Type B pancreatic cell (in vitro differentiated cells): ENCODE measurements around the gene ZP3. TPM values are rescaled to one million over a fixed set of nuclear protein-coding genes. Genes with fewer than 3 reads are reported as not detected.
"Not testable (repeated sequence)": the region's sequence is repeated elsewhere in the genome, so short reads cannot be mapped to it uniquely, and the experiment has no call there.

Experiments used
- DNase-seq: peaks from one replicate; pipeline ENCODE4 v3.0.0; 2021; ENCODE audit warnings: mixed read lengths; ENCODE audit not compliant: unreplicated experiment; ENCODE audit errors: extremely low spot score
- H3K27ac Mint-ChIP-seq: 2 replicates; pipeline ENCODE4 v1.8.0; 2021; ENCODE audit warnings: mild to moderate bottlenecking, mixed read lengths
- H3K27me3 Mint-ChIP-seq: 2 replicates; pipeline ENCODE4 v1.8.0; 2021; ENCODE audit warnings: mixed read lengths
- H3K36me3 Mint-ChIP-seq: 2 replicates; pipeline ENCODE4 v1.8.0; 2021; ENCODE audit warnings: mixed read lengths
- H3K4me1 Mint-ChIP-seq: one replicate; pipeline ENCODE4 v1.8.0; 2021; ENCODE audit warnings: mixed read lengths; ENCODE audit not compliant: unreplicated experiment
- H3K4me3 Mint-ChIP-seq: 2 replicates; pipeline ENCODE4 v1.8.0; 2021; ENCODE audit warnings: mild to moderate bottlenecking, mixed read lengths
- H3K9me3 Mint-ChIP-seq: 2 replicates; pipeline ENCODE4 v1.8.0; 2021; ENCODE audit warnings: mixed read lengths
- total RNA-seq: library from RNA; stranded (reverse); gene quantifications from 2 replicates; pipeline ENCODE4 v1.2.1, GENCODE V29; 2021; ENCODE audit warnings: low replicate concordance

ZP3 gene
- total RNA-seq, 1 donor from 2014 or later, result not detected

- not testable (repeated sequence) for H3K27me3 Mint-ChIP-seq, H3K36me3 Mint-ChIP-seq, H3K27ac Mint-ChIP-seq, H3K4me1 Mint-ChIP-seq, H3K4me3 Mint-ChIP-seq, DNase-seq, H3K9me3 Mint-ChIP-seq
Observed at GRCh38 chr7:76479628-76480027, 54.9 kb downstream of the ZP3 start.

- H3K27me3 Mint-ChIP-seq, H3K36me3 Mint-ChIP-seq, H3K4me3 Mint-ChIP-seq, H3K27ac Mint-ChIP-seq, H3K9me3 Mint-ChIP-seq, DNase-seq, H3K4me1 Mint-ChIP-seq: not testable (repeated sequence)
Observed at GRCh38 chr7:76480403-76481253, 55.9 kb downstream of the ZP3 start.

GRCh38 chr7:76482660-76483059, 57.9 kb downstream of the ZP3 start:
- H3K9me3 Mint-ChIP-seq, H3K27ac Mint-ChIP-seq, H3K36me3 Mint-ChIP-seq, H3K27me3 Mint-ChIP-seq, H3K4me3 Mint-ChIP-seq, H3K4me1 Mint-ChIP-seq, DNase-seq: not testable (repeated sequence)

GRCh38 chr7:76483081-76483480, 58.3 kb downstream of the ZP3 start:
- not testable (repeated sequence) for H3K27me3 Mint-ChIP-seq, H3K27ac Mint-ChIP-seq, H3K4me1 Mint-ChIP-seq, DNase-seq, H3K4me3 Mint-ChIP-seq, H3K36me3 Mint-ChIP-seq, H3K9me3 Mint-ChIP-seq

GRCh38 chr7:76484456-76484855, 59.7 kb downstream of the ZP3 start:
- not testable (repeated sequence) for H3K9me3 Mint-ChIP-seq, H3K4me1 Mint-ChIP-seq, H3K27ac Mint-ChIP-seq, DNase-seq, H3K27me3 Mint-ChIP-seq, H3K4me3 Mint-ChIP-seq, H3K36me3 Mint-ChIP-seq

- not testable (repeated sequence) for H3K36me3 Mint-ChIP-seq, H3K4me1 Mint-ChIP-seq, DNase-seq, H3K27ac Mint-ChIP-seq, H3K9me3 Mint-ChIP-seq, H3K4me3 Mint-ChIP-seq, H3K27me3 Mint-ChIP-seq
Observed at GRCh38 chr7:76485822-76486610, 61.3 kb downstream of the ZP3 start.

GRCh38 chr7:76486618-76487017, 61.9 kb downstream of the ZP3 start:
- not testable (repeated sequence) for H3K9me3 Mint-ChIP-seq, H3K36me3 Mint-ChIP-seq, H3K4me1 Mint-ChIP-seq, DNase-seq, H3K27me3 Mint-ChIP-seq, H3K4me3 Mint-ChIP-seq, H3K27ac Mint-ChIP-seq

GRCh38 chr7:76487969-76488368, 63.2 kb downstream of the ZP3 start:
- not testable (repeated sequence) for H3K36me3 Mint-ChIP-seq, H3K27me3 Mint-ChIP-seq, H3K4me3 Mint-ChIP-seq, H3K4me1 Mint-ChIP-seq, H3K27ac Mint-ChIP-seq, H3K9me3 Mint-ChIP-seq, DNase-seq

Other genes starting within 250 kb of the ZP3 start
- 4.0 and 8.4 TPM in 2 replicates for gene SRRM3, start 223.1 kb upstream of the ZP3 start, total RNA-seq
- 228 and 315 TPM in 2 replicates for gene HSPB1, start 122.3 kb upstream of the ZP3 start, total RNA-seq
- gene YWHAG, start 66.0 kb upstream of the ZP3 start, total RNA-seq, result 140 TPM in 2 replicates
- 1.7 and 4.9 TPM in 2 replicates for gene SSC4D, start 15.3 kb upstream of the ZP3 start, total RNA-seq
- 30.1 and 30.6 TPM in 2 replicates for gene DTX2, start 36.8 kb downstream of the ZP3 start, total RNA-seq
- 10.7 and 11.2 TPM in 2 replicates for gene UPK3B, start 85.6 kb downstream of the ZP3 start, total RNA-seq
- 0.19 and 0.51 TPM in 2 replicates for gene SPDYE16, start 118.3 kb downstream of the ZP3 start, total RNA-seq
- 8.9 and 10.5 TPM in 2 replicates for gene POMZP3, start 202.3 kb downstream of the ZP3 start, total RNA-seq